H9 (cell line): ENCODE data around the gene KAZN. TPM values are rescaled to one million over a fixed set of nuclear protein-coding genes. Genes with fewer than 3 reads are reported as not detected.

Experiments
- DNase-seq: peaks from one replicate; pipeline ENCODE4 v3.0.0-alpha.2; 2017
- H2AFZ ChIP-seq: one replicate; pipeline ENCODE4 v1.6.1; 2013; ENCODE audit warnings: mild to moderate bottlenecking, low read length, control low read depth, moderate library complexity
- H2AK5ac ChIP-seq: 2 replicates; pipeline ENCODE4 v1.6.1; 2013; ENCODE audit warnings: low read length, control low read depth, mixed read lengths; ENCODE audit not compliant: insufficient read length
- H2BK120ac ChIP-seq: one replicate; pipeline ENCODE4 v1.6.1; 2013; ENCODE audit warnings: low read depth, mild to moderate bottlenecking, low read length, control low read depth, inconsistent platforms; ENCODE audit not compliant: poor library complexity, severe bottlenecking
- H2BK12ac ChIP-seq: 2 replicates; pipeline ENCODE4 v1.6.1; 2013; ENCODE audit warnings: low read length, control low read depth, mixed read lengths, low read depth; ENCODE audit not compliant: insufficient read length
- H2BK15ac ChIP-seq: 2 replicates; pipeline ENCODE4 v1.6.1; 2013; ENCODE audit warnings: low read depth, low read length, control low read depth
- H2BK20ac ChIP-seq: one replicate; pipeline ENCODE4 v1.6.1; 2013; ENCODE audit warnings: low read depth, mild to moderate bottlenecking, low read length, control low read depth, inconsistent platforms; ENCODE audit not compliant: poor library complexity, severe bottlenecking
- H2BK5ac ChIP-seq: 2 replicates; pipeline ENCODE4 v1.6.1; 2013; ENCODE audit warnings: low read length, control low read depth, mixed read lengths; ENCODE audit not compliant: insufficient read length
- H3K14ac ChIP-seq: 2 replicates; pipeline ENCODE4 v1.6.1; 2013; ENCODE audit warnings: low read length, control low read depth; ENCODE audit not compliant: insufficient read depth
- H3K18ac ChIP-seq: 2 replicates; pipeline ENCODE4 v1.6.1; 2013; ENCODE audit warnings: low read depth, mild to moderate bottlenecking, mixed read lengths, low read length, control low read depth; ENCODE audit not compliant: insufficient read length
- H3K23ac ChIP-seq: 2 replicates; pipeline ENCODE4 v1.6.1; 2013; ENCODE audit warnings: low read length, control low read depth, mixed read lengths, low read depth; ENCODE audit not compliant: insufficient read length
- H3K23me2 ChIP-seq: 2 replicates; pipeline ENCODE4 v1.6.1; 2013; ENCODE audit warnings: low read depth, mild to moderate bottlenecking, mixed read lengths, low read length, control low read depth; ENCODE audit not compliant: insufficient read length, poor library complexity, severe bottlenecking
- H3K27ac ChIP-seq: 2 replicates; pipeline ENCODE4 v1.5.1; 2013; ENCODE audit warnings: low read length, control low read depth, mixed read lengths, low read depth; ENCODE audit not compliant: insufficient read length
- H3K27me3 ChIP-seq: 2 replicates; pipeline ENCODE4 v1.6.1; 2013; ENCODE audit warnings: low read length, control low read depth, inconsistent platforms; ENCODE audit not compliant: insufficient read depth
- H3K4ac ChIP-seq: 2 replicates; pipeline ENCODE4 v1.6.1; 2013; ENCODE audit warnings: low read depth, mild to moderate bottlenecking, control low read depth, inconsistent platforms, low read length, moderate library complexity
- H3K4me1 ChIP-seq: 2 replicates; pipeline ENCODE4 v1.6.1; 2013; ENCODE audit warnings: low read length, control low read depth, inconsistent platforms; ENCODE audit not compliant: insufficient read depth
- H3K4me2 ChIP-seq: 2 replicates; pipeline ENCODE4 v1.6.1; 2013; ENCODE audit warnings: low read length, control low read depth, mixed read lengths; ENCODE audit not compliant: insufficient read length, insufficient read depth
- H3K56ac ChIP-seq: 2 replicates; pipeline ENCODE4 v1.6.1; 2013; ENCODE audit warnings: low read depth, mild to moderate bottlenecking, mixed read lengths, low read length, control low read depth; ENCODE audit not compliant: insufficient read length
- H3K79me1 ChIP-seq: 2 replicates; pipeline ENCODE4 v1.6.1; 2013; ENCODE audit warnings: low read depth, mild to moderate bottlenecking, moderate library complexity, low read length, control low read depth, inconsistent platforms; ENCODE audit not compliant: insufficient read depth, poor library complexity, severe bottlenecking
- H3K79me2 ChIP-seq: 2 replicates; pipeline ENCODE4 v1.6.1; 2013; ENCODE audit warnings: low read length, control low read depth, inconsistent platforms; ENCODE audit not compliant: insufficient read depth
- H3K9ac ChIP-seq: 2 replicates; pipeline ENCODE4 v1.6.1; 2013; ENCODE audit warnings: low read length, control low read depth, mixed read lengths; ENCODE audit not compliant: insufficient read length; ENCODE audit errors: extremely low read depth
- H3K9me3 ChIP-seq: one replicate; pipeline ENCODE4 v1.6.1; 2013; ENCODE audit warnings: low read depth, low read length, inconsistent platforms; ENCODE audit not compliant: control insufficient read depth
- H3T11ph ChIP-seq: one replicate; pipeline ENCODE4 v1.6.1; 2013; ENCODE audit warnings: mild to moderate bottlenecking, low read length, control low read depth, inconsistent platforms
- H4K20me1 ChIP-seq: one replicate; pipeline ENCODE4 v1.6.1; 2013; ENCODE audit not compliant: control insufficient read depth, insufficient read length, insufficient read depth
- H4K5ac ChIP-seq: 2 replicates; pipeline ENCODE4 v1.6.1; 2013; ENCODE audit warnings: low read depth, mild to moderate bottlenecking, mixed read lengths, low read length, control low read depth; ENCODE audit not compliant: insufficient read length
- H4K8ac ChIP-seq: replicated peaks from 2 replicates; pipeline ENCODE4 v1.6.1; 2013; ENCODE audit warnings: low read length, control low read depth, mixed read lengths, low read depth; ENCODE audit not compliant: insufficient read length
- H4K91ac ChIP-seq: 2 replicates; pipeline ENCODE4 v1.6.1; 2013; ENCODE audit warnings: low read depth, mild to moderate bottlenecking, moderate library complexity, mixed read lengths, low read length, control low read depth; ENCODE audit not compliant: insufficient read length
- H3K27ac Mint-ChIP-seq, 3 experiments: 2 replicates in 2 of 3; 3 replicates in 1 of 3; pipeline ENCODE4 v1.8.0; 2020 to 2021; ENCODE audit warnings: mixed read lengths in 3 of 3, mild to moderate bottlenecking in 1 of 3, moderate library complexity in 1 of 3
- H3K27me3 Mint-ChIP-seq: 2 replicates; pipeline ENCODE4 v1.8.0; 2021; ENCODE audit warnings: low read depth, mild to moderate bottlenecking, moderate library complexity, mixed read lengths
- H3K36me3 Mint-ChIP-seq, 3 experiments: 2 replicates in 2 of 3; 3 replicates in 1 of 3; pipeline ENCODE4 v1.8.0; 2020 to 2021; ENCODE audit warnings: low read depth in 3 of 3, mixed read lengths in 3 of 3; ENCODE audit not compliant: insufficient read depth in 1 of 3
- H3K4me1 Mint-ChIP-seq, 2 experiments: 2 replicates each; pipeline ENCODE4 v1.8.0; 2020; ENCODE audit warnings: mixed read lengths in 2 of 2
- H3K4me3 Mint-ChIP-seq, 2 experiments: 2 replicates in 1 of 2; 3 replicates in 1 of 2; pipeline ENCODE4 v1.8.0; 2020 to 2021; ENCODE audit warnings: mild to moderate bottlenecking in 2 of 2, mixed read lengths in 2 of 2, moderate library complexity in 1 of 2
- H3K9me3 Mint-ChIP-seq, 2 experiments: 2 replicates in 1 of 2; 3 replicates in 1 of 2; pipeline ENCODE4 v1.8.0; 2020; ENCODE audit warnings: mild to moderate bottlenecking in 2 of 2, mixed read lengths in 2 of 2, moderate library complexity in 1 of 2
- WGBS: extraction: QIAGEN DNeasy Blood & Tissue Kit; methylation state at CpG from one replicate; pipeline ENCODE4 v1.1.7; 2013; ENCODE audit warnings: missing lambda C conversion rate, low lambda C conversion rate, mixed read lengths; ENCODE audit not compliant: insufficient read length; ENCODE audit errors: extremely low coverage; 5-methylcytosine and 5-hydroxymethylcytosine counted together
- total RNA-seq: library from RNA; stranded (reverse); gene quantifications from 2 replicates; pipeline ENCODE4 v1.2.1, GENCODE V29; 2021
- TF ChIP-seq, protein P1 (sequence below): fragments of 200-600 bp; sonication (generic); conservative IDR thresholded peaks from 3 replicates; pipeline ENCODE4 v1.8.0; 2021; ENCODE audit warnings: antibody characterized with exemption, mild to moderate bottlenecking

The KAZN gene
- total RNA-seq, 1 experiment from 2014 or later, result 7.6 TPM

DNA sequence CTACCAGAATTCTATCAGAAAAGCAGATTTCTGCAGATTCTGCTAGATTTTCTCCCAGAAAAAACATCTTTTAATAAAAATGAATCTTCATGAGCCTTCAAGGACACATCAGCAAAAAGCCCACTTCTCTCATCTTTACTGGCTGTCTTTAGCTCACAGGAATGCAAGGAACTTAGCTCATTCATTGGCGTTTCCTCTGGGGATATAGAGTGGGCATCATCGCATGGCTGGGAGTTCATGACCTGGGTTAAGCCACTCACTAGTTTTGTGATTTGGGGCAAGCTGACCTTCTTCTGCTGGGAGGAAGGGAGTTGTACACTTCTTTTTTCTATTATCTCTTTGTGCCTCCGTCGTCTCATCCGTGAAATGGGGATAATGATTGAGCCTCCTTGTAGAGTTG lies 149.7 kb downstream of the KAZN start:
- Mint-ChIP-seq H3K27me3 (no peaks in the 10 kb centered on the region), H3K36me3 (peaks cover 0 to 2% (median 0%) of the 10 kb centered on the region in 3 experiments; a peak in 1 of 7 replicates)

More for the DNA sequence above, 149.7 kb downstream of the KAZN start:
- no peak overlapping the region for H2BK120ac ChIP-seq
- no peak overlapping the region for H2BK20ac ChIP-seq
- H4K20me1 ChIP-seq, result no peaks in the 10 kb centered on the region
- no peak overlapping the region for H3K4me3 Mint-ChIP-seq
- H3K4ac ChIP-seq, result no peak overlapping the region
- no peak overlapping the region for H3K23ac ChIP-seq
- no peak overlapping the region for H3K9ac ChIP-seq
- 0 out of 2 replicates have a peak, but pooled peaks cover 2% of the 10 kb centered on the region for H3K79me2 ChIP-seq
- no peak overlapping the region for H2AFZ ChIP-seq
- H3K56ac ChIP-seq, result no peak overlapping the region
- no peak overlapping the region for H2BK15ac ChIP-seq
- H3K27ac Mint-ChIP-seq, result no peak overlapping the region
- no peak overlapping the region for H4K5ac ChIP-seq
- H2BK12ac ChIP-seq, result no peak overlapping the region
- no CpG with 5 or more reads among the region's 5 CpGs for WGBS
- no peak overlapping the region for H3K27ac ChIP-seq
- DNase-seq, result no peak
- no peaks in the 10 kb centered on the region for H3K27me3 ChIP-seq
- no peak overlapping the region for H3K18ac ChIP-seq
- H3T11ph ChIP-seq, result no peak overlapping the region
- no peak overlapping the region for H4K91ac ChIP-seq
- no peak overlapping the region for H2AK5ac ChIP-seq
- no peak overlapping the region for H3K4me2 ChIP-seq
- TF ChIP-seq, protein P1, sequence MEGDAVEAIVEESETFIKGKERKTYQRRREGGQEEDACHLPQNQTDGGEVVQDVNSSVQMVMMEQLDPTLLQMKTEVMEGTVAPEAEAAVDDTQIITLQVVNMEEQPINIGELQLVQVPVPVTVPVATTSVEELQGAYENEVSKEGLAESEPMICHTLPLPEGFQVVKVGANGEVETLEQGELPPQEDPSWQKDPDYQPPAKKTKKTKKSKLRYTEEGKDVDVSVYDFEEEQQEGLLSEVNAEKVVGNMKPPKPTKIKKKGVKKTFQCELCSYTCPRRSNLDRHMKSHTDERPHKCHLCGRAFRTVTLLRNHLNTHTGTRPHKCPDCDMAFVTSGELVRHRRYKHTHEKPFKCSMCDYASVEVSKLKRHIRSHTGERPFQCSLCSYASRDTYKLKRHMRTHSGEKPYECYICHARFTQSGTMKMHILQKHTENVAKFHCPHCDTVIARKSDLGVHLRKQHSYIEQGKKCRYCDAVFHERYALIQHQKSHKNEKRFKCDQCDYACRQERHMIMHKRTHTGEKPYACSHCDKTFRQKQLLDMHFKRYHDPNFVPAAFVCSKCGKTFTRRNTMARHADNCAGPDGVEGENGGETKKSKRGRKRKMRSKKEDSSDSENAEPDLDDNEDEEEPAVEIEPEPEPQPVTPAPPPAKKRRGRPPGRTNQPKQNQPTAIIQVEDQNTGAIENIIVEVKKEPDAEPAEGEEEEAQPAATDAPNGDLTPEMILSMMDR, result no peak
- peaks cover 3% of the 10 kb centered on the region for H3K79me1 ChIP-seq
- peaks cover 12 to 17% of the 10 kb centered on the region in 2 experiments for H3K4me1 Mint-ChIP-seq
- no peaks in the 10 kb centered on the region for H3K4me1 ChIP-seq
- H3K14ac ChIP-seq, result no peak overlapping the region
- H3K23me2 ChIP-seq, result no peaks in the 10 kb centered on the region
- H3K9me3 ChIP-seq, result no peaks in the 10 kb centered on the region
- no peak overlapping the region for H2BK5ac ChIP-seq
- H4K8ac ChIP-seq, result no peak overlapping the region
- H3K9me3 Mint-ChIP-seq, result peaks cover 0 to 2% of the 10 kb centered on the region in 2 experiments; a peak in 1 of 5 replicates
